Keratinocyte (primary cell): ENCODE measurements around the gene FAM161B. TPM values are rescaled to one million over a fixed set of nuclear protein-coding genes. Genes with fewer than 3 reads are reported as not detected.

Source experiments
- DNase-seq: peaks from one replicate; pipeline ENCODE4 v3.0.0-alpha.2; 2011; ENCODE audit warnings: low read depth, missing footprints, low spot score
- FAIRE-seq: peaks from 2 replicates; lab custom pipeline; 2011; peaks lifted over from hg19 to GRCh38; lab: Jason Lieb, UNC
- H2AFZ ChIP-seq: 2 replicates; pipeline ENCODE4 v1.6.0; 2012; ENCODE audit warnings: low read length, control low read depth, inconsistent platforms; ENCODE audit not compliant: control insufficient read depth
- H3K27ac ChIP-seq: 2 replicates; pipeline ENCODE4 v1.5.1; 2011; ENCODE audit warnings: low read length; ENCODE audit not compliant: control insufficient read depth, insufficient read depth
- H3K27me3 ChIP-seq: 3 replicates; pipeline ENCODE4 v1.6.0; 2011; ENCODE audit warnings: low read length; ENCODE audit not compliant: control insufficient read depth, insufficient read depth; ENCODE audit errors: extremely low read depth
- H3K36me3 ChIP-seq, 2 experiments: 2 replicates in 1 of 2; 3 replicates in 1 of 2; pipeline ENCODE4 v1.5.1; 2011; ENCODE audit warnings: low read length in 2 of 2, mild to moderate bottlenecking in 1 of 2; ENCODE audit not compliant: control insufficient read depth in 2 of 2, insufficient read depth in 2 of 2; ENCODE audit errors: extremely low read depth in 1 of 2
- H3K4me1 ChIP-seq: 3 replicates; pipeline ENCODE4 v1.5.1; 2011; ENCODE audit warnings: low read length; ENCODE audit not compliant: control insufficient read depth, insufficient read depth; ENCODE audit errors: extremely low read depth
- H3K4me2 ChIP-seq: 3 replicates; pipeline ENCODE4 v1.6.0; 2011; ENCODE audit warnings: low read depth, low read length; ENCODE audit not compliant: control insufficient read depth, insufficient read depth; ENCODE audit errors: extremely low read depth
- H3K4me3 ChIP-seq, 3 experiments: fragments of 200-600 bp in 1 of 3; sonication (generic) in 1 of 3; 2 replicates in 2 of 3; 3 replicates in 1 of 3; pipeline ENCODE4 v1.5.1; 2011 to 2016; ENCODE audit warnings: low read length in 3 of 3, mild to moderate bottlenecking in 3 of 3, control low read depth in 2 of 3, inconsistent platforms in 1 of 3, low read depth in 1 of 3, mixed read lengths in 1 of 3, mixed run types in 1 of 3, moderate library complexity in 1 of 3; ENCODE audit not compliant: control insufficient read depth in 2 of 3, insufficient read depth in 2 of 3; ENCODE audit errors: extremely low read depth in 1 of 3
- H3K79me2 ChIP-seq: 2 replicates; pipeline ENCODE4 v1.6.0; 2012; ENCODE audit warnings: low read length; ENCODE audit not compliant: control insufficient read depth, insufficient read depth
- H3K9ac ChIP-seq: 3 replicates; pipeline ENCODE4 v1.6.0; 2011; ENCODE audit warnings: low read length; ENCODE audit not compliant: control insufficient read depth, insufficient read depth; ENCODE audit errors: extremely low read depth
- H3K9me1 ChIP-seq: 3 replicates; pipeline ENCODE4 v1.6.0; 2011; ENCODE audit warnings: low read length; ENCODE audit not compliant: control insufficient read depth, insufficient read depth; ENCODE audit errors: extremely low read depth
- H3K9me3 ChIP-seq: 2 replicates; pipeline ENCODE4 v1.5.1; 2012; ENCODE audit warnings: low read depth, low read length; ENCODE audit not compliant: control insufficient read depth
- H4K20me1 ChIP-seq: 3 replicates; pipeline ENCODE4 v1.6.0; 2011; ENCODE audit warnings: low read length; ENCODE audit not compliant: control insufficient read depth, insufficient read depth; ENCODE audit errors: extremely low read depth
- CTCF ChIP-seq, 3 experiments: IDR thresholded peaks in 1 of 3; conservative IDR thresholded peaks in 1 of 3; optimal IDR thresholded peaks in 1 of 3; 2 replicates in 2 of 3; 3 replicates in 1 of 3; pipeline versions ENCODE3 to v1.5.1; 2011; ENCODE audit warnings: low read length in 3 of 3, mild to moderate bottlenecking in 3 of 3, moderate library complexity in 2 of 3, control low read depth in 1 of 3, inconsistent platforms in 1 of 3; ENCODE audit not compliant: insufficient read depth in 2 of 3; ENCODE audit errors: extremely low read depth in 1 of 3
- EZH2 ChIP-seq: IDR thresholded peaks from one replicate; pipeline ENCODE4 v1.6.1; 2012; ENCODE audit warnings: inconsistent platforms, mild to moderate bottlenecking, low read length, moderate library complexity
- dilution Hi-C: fragments of 300-500 bp; cut with MboI; formaldehyde crosslinking; loops from one replicate; pipeline ENCODE4 v1.7.0; 2020; ENCODE audit warnings: low sequenced_read_pairs; ENCODE audit not compliant: extremely low pct_ligation_motif_present
- polyA plus RNA-seq, 5 experiments: library from polyadenylated mRNA; depleted of rRNA in 3 of 5; stranded (reverse) in 3 of 5; stranded (forward) in 1 of 5; unstranded in 1 of 5; fragments of >200 nt; gene quantifications; 1 replicate in 1 of 5; 2 replicates in 3 of 5; 3 replicates in 1 of 5; pipeline versions ENCODE4 v1.2.1 to v1.2.3, GENCODE V29; 2011 to 2012; ENCODE audit warnings: missing spikeins in 2 of 5, low read depth in 1 of 5, low replicate concordance in 1 of 5

FAM161B gene
- polyA plus RNA-seq, 1 donor (not counting 4 experiments of a cell fraction or from before 2014, with no cell fraction given) = 1.5 TPM

DNA sequence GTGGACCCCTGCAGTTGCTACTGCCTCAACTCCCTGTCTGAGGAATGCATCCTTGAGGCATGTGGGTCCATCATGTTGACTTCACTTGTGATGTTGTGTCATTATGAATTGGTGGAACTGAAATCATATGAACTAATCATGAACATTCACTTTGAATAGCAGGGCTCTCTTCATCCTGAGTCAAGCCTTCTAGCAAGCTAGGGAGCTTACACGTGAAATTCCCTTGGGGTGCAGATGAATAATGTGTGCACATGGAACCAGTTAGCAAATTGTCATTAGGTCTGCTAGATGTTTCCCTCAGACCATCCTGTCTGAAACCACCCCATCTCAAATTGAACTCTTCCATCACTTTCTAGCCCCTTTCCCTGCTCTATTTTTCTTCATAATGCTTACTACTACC, 3.8 kb upstream of the FAM161B start:
- no peak overlapping the region for H3K4me3 ChIP-seq
- no peaks in the 10 kb centered on the region for H4K20me1 ChIP-seq
- H3K4me1 ChIP-seq = peaks cover 3% of the 10 kb centered on the region
- no peaks in the 10 kb centered on the region for H3K9me1 ChIP-seq
- H3K36me3 ChIP-seq = peaks cover 4 to 8% of the 10 kb centered on the region in 2 experiments
- H3K79me2 ChIP-seq = peaks cover 9% of the 10 kb centered on the region
- no peak overlapping the region for H3K4me2 ChIP-seq
- no peaks in the 10 kb centered on the region for H3K27me3 ChIP-seq
- dilution Hi-C loops = no loop called here
- no peaks in the 10 kb centered on the region for H3K9me3 ChIP-seq
- H3K9ac ChIP-seq = no peak overlapping the region
- H2AFZ ChIP-seq = no peak overlapping the region
- no peak for TF ChIP-seq CTCF (optimal IDR thresholded peaks at IDR 0.05 in 1 of 3, IDR thresholded peaks at IDR 0.05 in 1 of 3, conservative IDR thresholded peaks at IDR 0.05 in 1 of 3; ENCODE audit: extremely low read depth in 1 of 3, insufficient read depth in 2 of 3, low read length in 3 of 3)
- TF ChIP-seq EZH2 = no peak
- DNase-seq = no peak
- no peak for FAIRE-seq
- no peak overlapping the region for H3K27ac ChIP-seq

GRCh38 chr14:73945159-73945670, 4.7 kb downstream of the FAM161B start:
- Histone ChIP-seq H3K36me3 (peaks cover 0 to 10% of the 10 kb centered on the region in 2 experiments), H3K4me2 (no peak overlapping the region), H3K27ac (no peak overlapping the region), H3K4me3 (no peak overlapping the region), H3K4me1 (no peaks in the 10 kb centered on the region), H3K27me3 (no peaks in the 10 kb centered on the region), H3K79me2 (peaks cover under 1% of the 10 kb centered on the region), H4K20me1 (no peaks in the 10 kb centered on the region), H3K9me3 (no peaks in the 10 kb centered on the region), H3K9ac (no peak overlapping the region), H3K9me1 (no peaks in the 10 kb centered on the region), H2AFZ (no peak overlapping the region)
- TF ChIP-seq CTCF (optimal IDR thresholded peaks at IDR 0.05 in 1 of 3, IDR thresholded peaks at IDR 0.05 in 1 of 3, conservative IDR thresholded peaks at IDR 0.05 in 1 of 3; ENCODE audit: extremely low read depth in 1 of 3, insufficient read depth in 2 of 3, low read length in 3 of 3) (no peak), EZH2 (no peak)
- FAIRE-seq (no peak), DNase-seq (no peak)
- dilution Hi-C loops = no loop called here
